HepG2 (cell line): ENCODE results near the gene HTRA3. TPM values are rescaled to one million over a fixed set of nuclear protein-coding genes. Genes with fewer than 3 reads are reported as not detected.
A peak's percentile ranks its signal among the peaks of the same experiment; 100 is the strongest.

Experiments
- CEBPB ChIP-seq: IDR thresholded peaks from 2 replicates; pipeline ENCODE4 v1.6.1; 2011; ENCODE audit warnings: low read depth, low read length, improper control_type of control experiment, borderline replicate concordance
- CREB1 ChIP-seq, 2 experiments: fragments of 450-650 bp in 1 of 2; IDR thresholded peaks; 2 replicates each; pipeline ENCODE4 v1.6.1; 2016 to 2017; ENCODE audit warnings: control low read depth in 1 of 2, mild to moderate bottlenecking in 1 of 2, missing compliant biosample characterization in 1 of 2, missing genetic modification characterization in 1 of 2
- FOSL1 ChIP-seq: sonication (generic); formaldehyde crosslinking; IDR thresholded peaks from 2 replicates; pipeline ENCODE4 v1.9.0; 2021; ENCODE audit warnings: missing genetic modification reagents, borderline replicate concordance
- HNF1A ChIP-seq, 2 experiments: sonication (generic) in 1 of 2; formaldehyde crosslinking in 1 of 2; IDR thresholded peaks; 2 replicates each; pipeline versions ENCODE4 v1.4.0 to v1.6.1; 2016 to 2020; ENCODE audit warnings: borderline replicate concordance in 1 of 2, low read depth in 1 of 2, mild to moderate bottlenecking in 1 of 2, missing genetic modification reagents in 1 of 2
- HNF1B ChIP-seq: sonication (generic); formaldehyde crosslinking; IDR thresholded peaks from 2 replicates; pipeline ENCODE4 v1.5.1; 2020; ENCODE audit warnings: mild to moderate bottlenecking, moderate library complexity, missing genetic modification reagents
- PATZ1 ChIP-seq: sonication (generic); formaldehyde crosslinking; IDR thresholded peaks from 2 replicates; pipeline ENCODE4 v1.4.0; 2020; ENCODE audit warnings: missing genetic modification reagents
- SMYD3 ChIP-seq: sonication (generic); formaldehyde crosslinking; IDR thresholded peaks from 2 replicates; pipeline ENCODE4 v1.8.1; 2023; ENCODE audit warnings: mild to moderate bottlenecking, missing genetic modification reagents
- SRSF4 ChIP-seq: fragments of 200-400 bp; formaldehyde crosslinking; IDR thresholded peaks from one replicate; pipeline ENCODE4 v1.6.1; 2018; ENCODE audit warnings: mild to moderate bottlenecking, low read depth, low read length, moderate library complexity; ENCODE audit not compliant: poor library complexity, severe bottlenecking
- TBP ChIP-seq: sonication (generic); formaldehyde crosslinking; IDR thresholded peaks from 2 replicates; pipeline ENCODE4 v1.5.0; 2020; ENCODE audit warnings: missing genetic modification reagents
- TBX2 ChIP-seq: sonication (generic); formaldehyde crosslinking; IDR thresholded peaks from 2 replicates; pipeline ENCODE4 v1.5.0; 2020; ENCODE audit warnings: missing genetic modification reagents, mild to moderate bottlenecking, borderline replicate concordance
- TEAD3 ChIP-seq: optimal IDR thresholded peaks from 2 replicates; pipeline ENCODE3; 2016; ENCODE audit warnings: borderline replicate concordance
- TIGD3 ChIP-seq: sonication (generic); formaldehyde crosslinking; IDR thresholded peaks from 2 replicates; pipeline ENCODE4 v1.5.1; 2020; ENCODE audit warnings: mild to moderate bottlenecking, missing genetic modification reagents, borderline replicate concordance
- TOE1 ChIP-seq: sonication (generic); formaldehyde crosslinking; IDR thresholded peaks from 2 replicates; pipeline ENCODE4 v1.4.0; 2020; ENCODE audit warnings: mild to moderate bottlenecking, missing genetic modification reagents
- ZNF512B ChIP-seq: sonication (generic); formaldehyde crosslinking; IDR thresholded peaks from 2 replicates; pipeline ENCODE4 v1.5.1; 2020; ENCODE audit warnings: missing genetic modification reagents, mild to moderate bottlenecking, borderline replicate concordance
- polyA plus RNA-seq, 8 experiments: library from polyadenylated mRNA; depleted of rRNA in 3 of 8; stranded (reverse) in 7 of 8; unstranded in 1 of 8; fragments of >200 nt; fragmentation: Illumina TruSeq in 4 of 8; extraction: Trizol in 4 of 8; gene quantifications; 2 replicates each; pipeline versions ENCODE4 v1.2.1 to v1.2.3, GENCODE V29; 2011 to 2016; ENCODE audit warnings: low read depth in 4 of 8, missing spikeins in 1 of 8, mixed read lengths in 1 of 8; ENCODE audit not compliant: insufficient read depth in 1 of 8
- total RNA-seq, 5 experiments: library from RNA; depleted of rRNA; stranded (reverse); fragments of >200 nt; fragmentation: Illumina TruSeq; extraction: Trizol; gene quantifications; 2 replicates each; pipeline ENCODE4 v1.2.3, GENCODE V29; 2016; ENCODE audit warnings: low read depth in 1 of 5

HTRA3 gene
- total and polyA plus RNA-seq, 2 of the 13 experiments (the other 11 are each of a cell fraction or from before 2014, with no cell fraction given): 0.17 TPM; not detected in 1

- TF ChIP-seq PATZ1 (CRISPR knock-in tag): peak; percentile 21; the same call in 1 of the 2 replicates
- 0 out of 2 replicates have a peak, but pooled peaks have one; percentile 62 for TF ChIP-seq HNF1A (IDR thresholded peaks at IDR 0.05; ENCODE audit: low read depth)
- peak; percentile 84 for TF ChIP-seq HNF1A (CRISPR knock-in tag; IDR thresholded peaks at IDR 0.05; ENCODE audit: borderline replicate concordance)
- TF ChIP-seq SMYD3 (CRISPR knock-in tag): no peak
- 0 out of 2 replicates have a peak, but pooled peaks have one; percentile 7 for TF ChIP-seq CREB1 (IDR thresholded peaks at IDR 0.05)
- TF ChIP-seq CREB1 (CRISPR knock-in tag; IDR thresholded peaks at IDR 0.05): no peak
- TF ChIP-seq HNF1B: peak; percentile 94
- TF ChIP-seq TEAD3 (CRISPR knock-in tag): peak; percentile 60
- TF ChIP-seq TBP (CRISPR knock-in tag): no peak
- TF ChIP-seq TOE1: no peak
- TF ChIP-seq CEBPB: peak; percentile 46; the same call in 1 of the 2 replicates
- TF ChIP-seq SRSF4: no peak
- peak; percentile 29; the same call in 1 of the 2 replicates for TF ChIP-seq TBX2 (CRISPR knock-in tag)
- no peak for TF ChIP-seq ZNF512B (CRISPR knock-in tag)
- no peak for TF ChIP-seq FOSL1
- no peak for TF ChIP-seq TIGD3 (CRISPR knock-in tag)
Observed at GRCh38 chr4:8334786-8335460, 65.4 kb downstream of the HTRA3 start (continued).
